Measurements from ENCODE around the gene KDM3B.

DNA sequence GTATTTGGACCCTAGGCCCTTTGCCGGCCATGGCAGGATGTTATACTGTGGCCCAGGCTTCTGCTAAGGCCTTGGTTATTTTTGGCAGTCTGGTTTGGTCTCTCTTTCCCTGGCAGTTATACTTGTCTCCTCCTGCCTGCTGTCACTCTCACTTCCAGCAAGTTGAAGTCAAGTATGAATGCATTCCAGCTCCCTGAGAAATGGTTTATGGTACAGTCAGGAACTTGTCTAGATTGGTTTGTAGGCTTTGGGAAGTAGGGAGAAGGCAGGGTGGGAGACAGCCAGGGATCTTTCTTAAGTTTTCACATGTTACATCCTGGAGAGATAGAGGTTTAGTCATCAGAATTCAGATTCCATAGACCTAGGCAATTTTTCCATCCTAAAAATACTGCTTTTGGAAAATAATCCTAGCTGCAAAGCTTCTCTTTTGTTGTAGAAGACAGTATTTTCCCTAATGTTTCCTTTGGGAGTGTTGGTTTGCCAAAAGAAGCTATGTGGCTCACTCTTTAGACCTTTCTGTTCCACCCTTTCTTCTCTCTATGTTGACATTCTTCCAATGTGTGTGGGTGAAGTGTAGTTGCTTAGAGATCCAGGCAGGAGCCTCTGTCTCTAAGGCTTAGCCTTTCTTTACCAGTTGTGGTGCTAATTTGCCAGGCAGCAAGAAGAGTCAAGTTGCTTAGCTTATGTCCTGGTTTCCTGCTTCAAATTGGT, 2.5 kb upstream of the KDM3B start:
- TF ChIP-seq PCBP1 (IDR thresholded peaks at IDR 0.05; ENCODE audit: low read depth, low read length, poor library complexity, severe bottlenecking) (no peak), MAFF (IDR thresholded peaks at IDR 0.05; ENCODE audit: low read length) (no peak), CEBPB (tag; IDR thresholded peaks at IDR 0.05) (no peak), YBX1 (IDR thresholded peaks at IDR 0.05) (no peak), BACH1 (tag; IDR thresholded peaks at IDR 0.05) (no peak), MTF1 (CRISPR knock-in tag; IDR thresholded peaks at IDR 0.05; ENCODE audit: borderline replicate concordance) (no peak), CHD2 (IDR thresholded peaks at IDR 0.05; ENCODE audit: low read depth, low read length) (no peak), RFX5 (IDR thresholded peaks at IDR 0.05; ENCODE audit: low read depth, low read length) (no peak)
- TF ChIP-seq, protein P1, sequence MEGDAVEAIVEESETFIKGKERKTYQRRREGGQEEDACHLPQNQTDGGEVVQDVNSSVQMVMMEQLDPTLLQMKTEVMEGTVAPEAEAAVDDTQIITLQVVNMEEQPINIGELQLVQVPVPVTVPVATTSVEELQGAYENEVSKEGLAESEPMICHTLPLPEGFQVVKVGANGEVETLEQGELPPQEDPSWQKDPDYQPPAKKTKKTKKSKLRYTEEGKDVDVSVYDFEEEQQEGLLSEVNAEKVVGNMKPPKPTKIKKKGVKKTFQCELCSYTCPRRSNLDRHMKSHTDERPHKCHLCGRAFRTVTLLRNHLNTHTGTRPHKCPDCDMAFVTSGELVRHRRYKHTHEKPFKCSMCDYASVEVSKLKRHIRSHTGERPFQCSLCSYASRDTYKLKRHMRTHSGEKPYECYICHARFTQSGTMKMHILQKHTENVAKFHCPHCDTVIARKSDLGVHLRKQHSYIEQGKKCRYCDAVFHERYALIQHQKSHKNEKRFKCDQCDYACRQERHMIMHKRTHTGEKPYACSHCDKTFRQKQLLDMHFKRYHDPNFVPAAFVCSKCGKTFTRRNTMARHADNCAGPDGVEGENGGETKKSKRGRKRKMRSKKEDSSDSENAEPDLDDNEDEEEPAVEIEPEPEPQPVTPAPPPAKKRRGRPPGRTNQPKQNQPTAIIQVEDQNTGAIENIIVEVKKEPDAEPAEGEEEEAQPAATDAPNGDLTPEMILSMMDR (IDR thresholded peaks at IDR 0.05 in 2 of 3, conservative IDR thresholded peaks at IDR 0.05 in 1 of 3; ENCODE audit: insufficient read depth in 2 of 3, low read depth in 1 of 3, low read length in 3 of 3): no peak
- TF ChIP-seq, protein P2, sequence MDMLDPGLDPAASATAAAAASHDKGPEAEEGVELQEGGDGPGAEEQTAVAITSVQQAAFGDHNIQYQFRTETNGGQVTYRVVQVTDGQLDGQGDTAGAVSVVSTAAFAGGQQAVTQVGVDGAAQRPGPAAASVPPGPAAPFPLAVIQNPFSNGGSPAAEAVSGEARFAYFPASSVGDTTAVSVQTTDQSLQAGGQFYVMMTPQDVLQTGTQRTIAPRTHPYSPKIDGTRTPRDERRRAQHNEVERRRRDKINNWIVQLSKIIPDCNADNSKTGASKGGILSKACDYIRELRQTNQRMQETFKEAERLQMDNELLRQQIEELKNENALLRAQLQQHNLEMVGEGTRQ (CRISPR knock-in tag; IDR thresholded peaks at IDR 0.05): no peak
